Fibroblast of lung (primary cell): ENCODE data around the gene RPRD1A.

Experiments
- EZH2 ChIP-seq: IDR thresholded peaks from 2 replicates; pipeline ENCODE4 v1.5.1; 2012; ENCODE audit warnings: low read length, control low read depth, mild to moderate bottlenecking; ENCODE audit errors: missing control alignments
- TF ChIP-seq, protein P1 (sequence below), 2 donors: IDR thresholded peaks in 1 of 2; conservative IDR thresholded peaks in 1 of 2; 1 replicate in 1 of 2; 2 replicates in 1 of 2; pipeline ENCODE4 v1.5.1; 2011 to 2012; ENCODE audit warnings: low read length in 2 of 2, control low read depth in 1 of 2, inconsistent platforms in 1 of 2, low read depth in 1 of 2, mild to moderate bottlenecking in 1 of 2

DNA sequence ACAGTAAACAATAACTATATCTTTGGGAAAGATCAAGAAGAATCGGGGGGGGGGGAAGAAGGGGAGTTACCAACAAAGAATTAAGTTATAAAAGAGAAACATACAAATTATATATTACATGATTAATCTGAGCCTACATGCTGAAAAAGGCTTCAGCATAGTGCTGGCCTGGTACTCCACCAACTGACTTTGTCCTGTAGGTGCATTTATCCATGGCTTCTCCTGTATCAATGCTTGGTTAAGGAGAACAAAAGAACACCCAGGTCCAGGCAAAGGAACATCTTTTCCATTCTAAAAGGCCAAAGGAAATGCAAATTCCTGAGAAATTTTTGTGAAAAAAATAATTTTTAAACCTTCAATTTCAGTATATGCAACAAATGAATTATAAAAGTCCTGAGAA, 24.2 kb downstream of the RPRD1A start:
- no peak for TF ChIP-seq EZH2
- TF ChIP-seq, protein P1, sequence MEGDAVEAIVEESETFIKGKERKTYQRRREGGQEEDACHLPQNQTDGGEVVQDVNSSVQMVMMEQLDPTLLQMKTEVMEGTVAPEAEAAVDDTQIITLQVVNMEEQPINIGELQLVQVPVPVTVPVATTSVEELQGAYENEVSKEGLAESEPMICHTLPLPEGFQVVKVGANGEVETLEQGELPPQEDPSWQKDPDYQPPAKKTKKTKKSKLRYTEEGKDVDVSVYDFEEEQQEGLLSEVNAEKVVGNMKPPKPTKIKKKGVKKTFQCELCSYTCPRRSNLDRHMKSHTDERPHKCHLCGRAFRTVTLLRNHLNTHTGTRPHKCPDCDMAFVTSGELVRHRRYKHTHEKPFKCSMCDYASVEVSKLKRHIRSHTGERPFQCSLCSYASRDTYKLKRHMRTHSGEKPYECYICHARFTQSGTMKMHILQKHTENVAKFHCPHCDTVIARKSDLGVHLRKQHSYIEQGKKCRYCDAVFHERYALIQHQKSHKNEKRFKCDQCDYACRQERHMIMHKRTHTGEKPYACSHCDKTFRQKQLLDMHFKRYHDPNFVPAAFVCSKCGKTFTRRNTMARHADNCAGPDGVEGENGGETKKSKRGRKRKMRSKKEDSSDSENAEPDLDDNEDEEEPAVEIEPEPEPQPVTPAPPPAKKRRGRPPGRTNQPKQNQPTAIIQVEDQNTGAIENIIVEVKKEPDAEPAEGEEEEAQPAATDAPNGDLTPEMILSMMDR (conservative IDR thresholded peaks at IDR 0.05 in 1 of 2, IDR thresholded peaks at IDR 0.05 in 1 of 2; ENCODE audit: low read depth in 1 of 2, low read length in 2 of 2): no peak
